Stimulated activated naive B cell treated with anti-CD40 and anti-IgM and Interleukin-4, amounts not matched to agents 10 μg/mL and 1 μg/mL and 100 μg/mL, for 72 hours (primary cell): ENCODE results near the gene KCNMB3.
A peak's percentile ranks its signal among the peaks of the same experiment; 100 is the strongest.
"Not testable (repeated sequence)": the region's sequence is repeated elsewhere in the genome, so short reads cannot be mapped to it uniquely, and the experiment has no call there.

ENCODE experiments used
- ATAC-seq, 2 donors: fragments of 150-1000 bp; cut with Tn5 transposase; replicated peaks; 2 replicates each; pipeline ENCODE4 v1.10.0; 2021; ENCODE audit warnings: moderate library complexity in 1 of 2
- DNase-seq: peaks from one replicate; pipeline ENCODE4 v3.0.0; 2021
- H3K27ac Mint-ChIP-seq: one replicate; pipeline ENCODE4 v1.8.0; 2022; ENCODE audit warnings: mild to moderate bottlenecking, mixed read lengths
- H3K27me3 Mint-ChIP-seq, 2 donors: one replicate each; pipeline ENCODE4 v1.8.0; 2022; ENCODE audit warnings: mixed read lengths in 2 of 2
- H3K36me3 Mint-ChIP-seq, 2 donors: one replicate each; pipeline ENCODE4 v1.8.0; 2022; ENCODE audit warnings: mixed read lengths in 2 of 2, mild to moderate bottlenecking in 1 of 2
- H3K4me1 Mint-ChIP-seq, 2 donors: one replicate each; pipeline ENCODE4 v1.8.0; 2022; ENCODE audit warnings: mixed read lengths in 2 of 2, mild to moderate bottlenecking in 1 of 2
- H3K4me3 Mint-ChIP-seq, 2 donors: one replicate each; pipeline ENCODE4 v1.8.0; 2022; ENCODE audit warnings: mild to moderate bottlenecking in 2 of 2, mixed read lengths in 2 of 2, moderate library complexity in 1 of 2
- H3K9me3 Mint-ChIP-seq, 2 donors: one replicate each; pipeline ENCODE4 v1.8.0; 2022; ENCODE audit warnings: mixed read lengths in 2 of 2, mild to moderate bottlenecking in 1 of 2

KCNMB3 gene

GRCh38 chr3:179274434-179274833 is 23.5 kb upstream of the KCNMB3 start:
- not testable (repeated sequence) for H3K36me3 Mint-ChIP-seq, ATAC-seq, H3K9me3 Mint-ChIP-seq, H3K27ac Mint-ChIP-seq, H3K27me3 Mint-ChIP-seq, DNase-seq, H3K4me3 Mint-ChIP-seq
- peaks cover 3 to 11% of the 10 kb centered on the region in 2 donors for H3K4me1 Mint-ChIP-seq

- DNase-seq = no peak
- no peaks in the 10 kb centered on the region for H3K36me3 Mint-ChIP-seq
- no peak overlapping the region for H3K27ac Mint-ChIP-seq
- H3K4me3 Mint-ChIP-seq = no peak overlapping the region
- H3K4me1 Mint-ChIP-seq = peaks cover 14 to 20% of the 10 kb centered on the region in 2 donors
- H3K27me3 Mint-ChIP-seq = no peaks in the 10 kb centered on the region
- no peaks in the 10 kb centered on the region for H3K9me3 Mint-ChIP-seq
- ATAC-seq = no peak
Measured at GRCh38 chr3:179272385-179272784, 21.5 kb upstream of the KCNMB3 start.

- H3K9me3 Mint-ChIP-seq = no peaks in the 10 kb centered on the region
- H3K4me3 Mint-ChIP-seq = no peak overlapping the region
- no peak for ATAC-seq
- peaks cover 35 to 43% of the 10 kb centered on the region in 2 donors for H3K4me1 Mint-ChIP-seq
- H3K36me3 Mint-ChIP-seq = no peaks in the 10 kb centered on the region
- DNase-seq = no peak
- no peak overlapping the region for H3K27ac Mint-ChIP-seq
- no peaks in the 10 kb centered on the region for H3K27me3 Mint-ChIP-seq
Measured at GRCh38 chr3:179269152-179269707, 18.3 kb upstream of the KCNMB3 start.

GRCh38 chr3:179268400-179269051 is 17.6 kb upstream of the KCNMB3 start:
- H3K4me1 Mint-ChIP-seq = peaks cover 35 to 43% of the 10 kb centered on the region in 2 donors
- H3K27ac Mint-ChIP-seq = peak overlapping the region; percentile 21
- H3K9me3 Mint-ChIP-seq = no peaks in the 10 kb centered on the region
- no peaks in the 10 kb centered on the region for H3K36me3 Mint-ChIP-seq
- no peaks in the 10 kb centered on the region for H3K27me3 Mint-ChIP-seq
- DNase-seq (no peak), ATAC-seq (no peak)
- no peak overlapping the region for H3K4me3 Mint-ChIP-seq

GRCh38 chr3:179266701-179267211 is 15.8 kb upstream of the KCNMB3 start:
- ATAC-seq (peak; percentile 69 to 73), DNase-seq (peak; percentile 60)
- H3K27me3 Mint-ChIP-seq = no peaks in the 10 kb centered on the region
- peak overlapping the region; percentile 64 to 70 for H3K4me3 Mint-ChIP-seq
- peak overlapping the region; percentile 90 for H3K27ac Mint-ChIP-seq
- H3K36me3 Mint-ChIP-seq = peaks cover 0 to 1% of the 10 kb centered on the region in 2 donors
- H3K4me1 Mint-ChIP-seq = peaks cover 32 to 38% of the 10 kb centered on the region in 2 donors
- H3K9me3 Mint-ChIP-seq = no peaks in the 10 kb centered on the region

GRCh38 chr3:179265875-179266274 is 15.0 kb upstream of the KCNMB3 start:
- Mint-ChIP-seq H3K4me1 (peaks cover 34 to 41% of the 10 kb centered on the region in 2 donors), H3K27ac (peak overlapping the region; percentile 90), H3K27me3 (no peaks in the 10 kb centered on the region), H3K4me3 (peak overlapping the region; percentile 64 to 70), H3K36me3 (peaks cover 0 to 1% of the 10 kb centered on the region in 2 donors), H3K9me3 (no peaks in the 10 kb centered on the region)
- peak; percentile 54 for DNase-seq
- ATAC-seq = peak; percentile 89

- no peak overlapping the region for H3K4me3 Mint-ChIP-seq
- peak overlapping the region; percentile 90 for H3K27ac Mint-ChIP-seq
- DNase-seq (no peak), ATAC-seq (no peak)
- H3K27me3 Mint-ChIP-seq = no peaks in the 10 kb centered on the region
- peaks cover 40 to 49% of the 10 kb centered on the region in 2 donors for H3K4me1 Mint-ChIP-seq
- H3K36me3 Mint-ChIP-seq = peaks cover 1 to 4% of the 10 kb centered on the region in 2 donors
- H3K9me3 Mint-ChIP-seq = peaks cover 0 to 2% of the 10 kb centered on the region in 2 donors
Measured at GRCh38 chr3:179265092-179265491, 14.2 kb upstream of the KCNMB3 start.

- Mint-ChIP-seq H3K4me3 (no peak overlapping the region), H3K27ac (no peak overlapping the region), H3K36me3 (peaks cover 1 to 4% of the 10 kb centered on the region in 2 donors), H3K27me3 (no peaks in the 10 kb centered on the region), H3K4me1 (peaks cover 46 to 54% of the 10 kb centered on the region in 2 donors), H3K9me3 (peaks cover 0 to 4% of the 10 kb centered on the region in 2 donors)
- DNase-seq = no peak
- ATAC-seq = no peak
Measured at GRCh38 chr3:179264449-179264848, 13.5 kb upstream of the KCNMB3 start.

GRCh38 chr3:179263134-179263533 is 12.2 kb upstream of the KCNMB3 start:
- Mint-ChIP-seq H3K4me1 (peaks cover 42 to 51% of the 10 kb centered on the region in 2 donors), H3K36me3 (peaks cover 1 to 4% of the 10 kb centered on the region in 2 donors), H3K4me3 (no peak overlapping the region), H3K9me3 (peaks cover 0 to 6% of the 10 kb centered on the region in 2 donors), H3K27ac (no peak overlapping the region), H3K27me3 (no peaks in the 10 kb centered on the region)
- ATAC-seq (no peak), DNase-seq (no peak)

- Mint-ChIP-seq H3K4me3 (peak overlapping the region; percentile 80 to 84), H3K27ac (peak overlapping the region; percentile 68), H3K27me3 (no peaks in the 10 kb centered on the region), H3K36me3 (peaks cover 1 to 4% of the 10 kb centered on the region in 2 donors), H3K4me1 (peaks cover 32 to 38% of the 10 kb centered on the region in 2 donors), H3K9me3 (peaks cover 0 to 6% of the 10 kb centered on the region in 2 donors)
- ATAC-seq (peak; percentile 72 to 81), DNase-seq (peak; percentile 66)
Measured at GRCh38 chr3:179260949-179261765, 10.2 kb upstream of the KCNMB3 start.

GRCh38 chr3:179259959-179260756 is 9.2 kb upstream of the KCNMB3 start:
- Mint-ChIP-seq H3K4me3 (peak overlapping the region; percentile 80 to 84), H3K4me1 (peaks cover 26 to 35% of the 10 kb centered on the region in 2 donors)
- DNase-seq, H3K9me3 Mint-ChIP-seq, ATAC-seq, H3K27ac Mint-ChIP-seq, H3K27me3 Mint-ChIP-seq, H3K36me3 Mint-ChIP-seq: not testable (repeated sequence)

- peaks cover 1 to 7% of the 10 kb centered on the region in 2 donors for H3K36me3 Mint-ChIP-seq
- peaks cover 0 to 6% of the 10 kb centered on the region in 2 donors for H3K9me3 Mint-ChIP-seq
- DNase-seq (no peak), ATAC-seq (no peak)
- peaks cover 20 to 32% of the 10 kb centered on the region in 2 donors for H3K4me1 Mint-ChIP-seq
- H3K27me3 Mint-ChIP-seq = no peaks in the 10 kb centered on the region
- H3K4me3 Mint-ChIP-seq = no peak overlapping the region
- H3K27ac Mint-ChIP-seq = no peak overlapping the region
Measured at GRCh38 chr3:179258820-179259219, 7.9 kb upstream of the KCNMB3 start.

GRCh38 chr3:179257742-179258141 is 6.8 kb upstream of the KCNMB3 start:
- ATAC-seq, DNase-seq, H3K36me3 Mint-ChIP-seq, H3K27ac Mint-ChIP-seq, H3K27me3 Mint-ChIP-seq, H3K9me3 Mint-ChIP-seq, H3K4me3 Mint-ChIP-seq: not testable (repeated sequence)
- peaks cover 20 to 32% of the 10 kb centered on the region in 2 donors for H3K4me1 Mint-ChIP-seq

GRCh38 chr3:179256813-179257212 is 5.9 kb upstream of the KCNMB3 start:
- H3K36me3 Mint-ChIP-seq = peaks cover 0 to 7% of the 10 kb centered on the region in 2 donors
- no peak overlapping the region for H3K27ac Mint-ChIP-seq
- peaks cover 0 to 6% of the 10 kb centered on the region in 2 donors for H3K9me3 Mint-ChIP-seq
- DNase-seq (no peak), ATAC-seq (no peak)
- H3K4me3 Mint-ChIP-seq = no peak overlapping the region
- no peaks in the 10 kb centered on the region for H3K27me3 Mint-ChIP-seq
- H3K4me1 Mint-ChIP-seq = peaks cover 20 to 32% of the 10 kb centered on the region in 2 donors
